ENCODE results near the gene ACSBG1. TPM values are rescaled to one million over a fixed set of nuclear protein-coding genes. Genes with fewer than 3 reads are reported as not detected.

ACSBG1 gene
- total RNA-seq, 2 experiments from 2014 or later = 0.30 to 0.41 TPM

GRCh38 chr15:78274994-78275393 is 40.6 kb upstream of the ACSBG1 start:
- Histone ChIP-seq H2AFZ (ENCODE audit: low read length) (no peak overlapping the region), H3K4me2 (ENCODE audit: low read length) (no peak overlapping the region), H3K9me3 (ENCODE audit: low read length) (no peaks in the 10 kb centered on the region), H3K36me3 (ENCODE audit: insufficient read depth, low read length) (no peaks in the 10 kb centered on the region), H3K27ac (ENCODE audit: low read depth, low read length, poor library complexity, severe bottlenecking) (no peak overlapping the region), H4K20me1 (ENCODE audit: insufficient read depth, low read length) (no peaks in the 10 kb centered on the region), H3K9me2 (ENCODE audit: insufficient read depth, low read length) (no peaks in the 10 kb centered on the region), H3K4me3 (ENCODE audit: low read depth, low read length, poor library complexity, severe bottlenecking) (no peak overlapping the region), H3K79me2 (ENCODE audit: insufficient read depth, low read depth, low read length) (no peaks in the 10 kb centered on the region), H3K4me1 (ENCODE audit: insufficient read depth, low read length, poor library complexity, severe bottlenecking) (no peaks in the 10 kb centered on the region)
- no TSS peak for BruUV-seq (replicated peaks)
- DNase-seq (ENCODE audit: low spot score) = no peak
- intact Hi-C loops (cut with micrococcal nuclease; ENCODE audit: unreplicated experiment) = no loop called here
- CTCF ChIA-PET (ENCODE audit: unreplicated experiment) = no interaction called here
- TF ChIP-seq CTCF (conservative IDR thresholded peaks at IDR 0.05; ENCODE audit: low read length) (no peak), EZH2phosphoT487 (IDR thresholded peaks at IDR 0.05; ENCODE audit: borderline replicate concordance, low read depth, low read length) (no peak)
- POLR2A ChIA-PET = interaction anchor here (1.0 kb wide), 1 partner anchor 10 kb away, joined by 4 read pairs; no protein-coding TSS in a partner anchor

- no peak overlapping the region for H3K4me3 ChIP-seq (ENCODE audit: low read depth, low read length, poor library complexity, severe bottlenecking)
- TF ChIP-seq EZH2phosphoT487 (IDR thresholded peaks at IDR 0.05; ENCODE audit: borderline replicate concordance, low read depth, low read length) (no peak), CTCF (conservative IDR thresholded peaks at IDR 0.05; ENCODE audit: low read length) (no peak)
- POLR2A ChIA-PET = no interaction called here
- H3K9me2 ChIP-seq (ENCODE audit: insufficient read depth, low read length) = no peaks in the 10 kb centered on the region
- intact Hi-C loops (cut with micrococcal nuclease; ENCODE audit: unreplicated experiment) = no loop called here
- H3K79me2 ChIP-seq (ENCODE audit: insufficient read depth, low read depth, low read length) = no peaks in the 10 kb centered on the region
- H2AFZ ChIP-seq (ENCODE audit: low read length) = no peak overlapping the region
- CTCF ChIA-PET (ENCODE audit: unreplicated experiment) = no interaction called here
- H4K20me1 ChIP-seq (ENCODE audit: insufficient read depth, low read length) = no peaks in the 10 kb centered on the region
- H3K4me2 ChIP-seq (ENCODE audit: low read length) = no peak overlapping the region
- no peaks in the 10 kb centered on the region for H3K36me3 ChIP-seq (ENCODE audit: insufficient read depth, low read length)
- no peak for DNase-seq (ENCODE audit: low spot score)
- no TSS peak for BruUV-seq (replicated peaks)
- H3K4me1 ChIP-seq (ENCODE audit: insufficient read depth, low read length, poor library complexity, severe bottlenecking) = no peaks in the 10 kb centered on the region
- H3K9me3 ChIP-seq (ENCODE audit: low read length) = no peaks in the 10 kb centered on the region
- no peak overlapping the region for H3K27ac ChIP-seq (ENCODE audit: low read depth, low read length, poor library complexity, severe bottlenecking)
Observed at GRCh38 chr15:78272776-78273175, 38.4 kb upstream of the ACSBG1 start.

- no peaks in the 10 kb centered on the region for H3K36me3 ChIP-seq (ENCODE audit: insufficient read depth, low read length)
- POLR2A ChIA-PET = no interaction called here
- H3K4me1 ChIP-seq (ENCODE audit: insufficient read depth, low read length, poor library complexity, severe bottlenecking) = no peaks in the 10 kb centered on the region
- BruUV-seq (replicated peaks) = no TSS peak
- H3K79me2 ChIP-seq (ENCODE audit: insufficient read depth, low read depth, low read length) = no peaks in the 10 kb centered on the region
- no peak overlapping the region for H3K4me2 ChIP-seq (ENCODE audit: low read length)
- H3K4me3 ChIP-seq (ENCODE audit: low read depth, low read length, poor library complexity, severe bottlenecking) = no peak overlapping the region
- TF ChIP-seq CTCF (conservative IDR thresholded peaks at IDR 0.05; ENCODE audit: low read length) (no peak), EZH2phosphoT487 (IDR thresholded peaks at IDR 0.05; ENCODE audit: borderline replicate concordance, low read depth, low read length) (no peak)
- no peak overlapping the region for H3K27ac ChIP-seq (ENCODE audit: low read depth, low read length, poor library complexity, severe bottlenecking)
- intact Hi-C loops (cut with micrococcal nuclease; ENCODE audit: unreplicated experiment) = no loop called here
- no peaks in the 10 kb centered on the region for H3K9me2 ChIP-seq (ENCODE audit: insufficient read depth, low read length)
- no peak overlapping the region for H2AFZ ChIP-seq (ENCODE audit: low read length)
- CTCF ChIA-PET (ENCODE audit: unreplicated experiment) = no interaction called here
- no peaks in the 10 kb centered on the region for H4K20me1 ChIP-seq (ENCODE audit: insufficient read depth, low read length)
- H3K9me3 ChIP-seq (ENCODE audit: low read length) = no peaks in the 10 kb centered on the region
- no peak for DNase-seq (ENCODE audit: low spot score)
Observed at GRCh38 chr15:78272316-78272715, 38.0 kb upstream of the ACSBG1 start.

Data from OCI-LY7 (cell line).